ENCODE data around the gene ELAVL3.

Gene ELAVL3

DNA sequence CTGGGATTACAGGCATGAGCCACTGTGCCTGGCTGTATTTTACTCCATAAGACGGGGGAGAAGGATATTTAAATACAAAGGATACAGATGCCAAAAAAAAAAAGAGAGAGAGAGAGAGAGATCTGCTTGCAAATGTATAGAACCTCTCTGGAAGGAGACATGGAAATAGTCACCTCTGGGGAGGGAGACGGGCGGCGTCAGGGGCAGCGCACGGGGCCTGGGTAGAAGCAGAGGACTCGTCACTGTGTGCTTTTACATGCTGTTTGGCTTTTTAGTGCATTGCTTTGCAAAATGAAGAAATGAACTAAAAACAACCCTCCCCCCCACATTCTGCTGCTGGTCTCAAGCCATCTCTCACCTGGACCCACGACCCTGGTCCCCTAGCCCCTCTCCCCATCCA is 29.6 kb upstream of the ELAVL3 start:
- TF ChIP-seq, protein P1, sequence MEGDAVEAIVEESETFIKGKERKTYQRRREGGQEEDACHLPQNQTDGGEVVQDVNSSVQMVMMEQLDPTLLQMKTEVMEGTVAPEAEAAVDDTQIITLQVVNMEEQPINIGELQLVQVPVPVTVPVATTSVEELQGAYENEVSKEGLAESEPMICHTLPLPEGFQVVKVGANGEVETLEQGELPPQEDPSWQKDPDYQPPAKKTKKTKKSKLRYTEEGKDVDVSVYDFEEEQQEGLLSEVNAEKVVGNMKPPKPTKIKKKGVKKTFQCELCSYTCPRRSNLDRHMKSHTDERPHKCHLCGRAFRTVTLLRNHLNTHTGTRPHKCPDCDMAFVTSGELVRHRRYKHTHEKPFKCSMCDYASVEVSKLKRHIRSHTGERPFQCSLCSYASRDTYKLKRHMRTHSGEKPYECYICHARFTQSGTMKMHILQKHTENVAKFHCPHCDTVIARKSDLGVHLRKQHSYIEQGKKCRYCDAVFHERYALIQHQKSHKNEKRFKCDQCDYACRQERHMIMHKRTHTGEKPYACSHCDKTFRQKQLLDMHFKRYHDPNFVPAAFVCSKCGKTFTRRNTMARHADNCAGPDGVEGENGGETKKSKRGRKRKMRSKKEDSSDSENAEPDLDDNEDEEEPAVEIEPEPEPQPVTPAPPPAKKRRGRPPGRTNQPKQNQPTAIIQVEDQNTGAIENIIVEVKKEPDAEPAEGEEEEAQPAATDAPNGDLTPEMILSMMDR (IDR thresholded peaks at IDR 0.05; ENCODE audit: insufficient read depth, low read length, missing control alignments): no peak
- POLR2A ChIA-PET: no interaction called here
- DNase-seq (ENCODE audit: low read depth, low spot score): no peak
- H3K4me3 ChIP-seq (ENCODE audit: low read depth, low read length): no peak overlapping the region
- CTCF ChIA-PET: no interaction called here

DNA sequence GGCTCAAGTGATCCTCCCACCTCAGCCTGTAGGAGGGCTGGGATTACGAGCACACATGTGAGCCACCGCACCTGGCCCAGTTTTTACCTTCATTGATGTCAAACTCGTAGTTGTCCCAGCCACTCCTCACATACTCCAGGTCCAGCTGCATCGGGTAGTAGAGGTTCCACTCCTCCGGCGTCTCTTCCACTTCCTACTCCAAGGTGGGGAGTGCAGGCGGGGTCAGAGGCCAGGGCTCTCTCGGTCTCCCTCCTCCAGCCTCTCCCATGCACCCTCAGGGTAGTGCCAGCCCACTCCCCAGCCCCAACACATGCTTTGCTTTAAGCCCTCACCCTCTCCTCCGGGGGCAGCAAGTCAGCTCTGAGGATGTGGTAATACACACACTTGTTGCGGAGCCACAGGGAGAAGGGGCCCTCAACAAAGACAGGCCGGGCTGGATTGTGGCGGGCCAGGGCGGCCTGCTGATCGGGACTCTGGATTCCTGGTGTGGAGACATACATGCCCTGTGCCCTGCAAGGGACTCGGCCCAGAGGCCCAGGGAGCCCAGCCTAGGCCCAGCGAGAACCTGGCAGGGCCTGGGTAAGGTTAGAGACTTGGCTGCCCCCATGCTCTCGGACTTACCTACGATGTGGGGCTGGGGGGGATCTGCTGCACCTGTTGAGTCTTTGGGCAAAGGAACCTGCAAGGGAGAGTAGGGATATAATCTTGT is 26.7 kb upstream of the ELAVL3 start:
- TF ChIP-seq, protein P1 (IDR thresholded peaks at IDR 0.05; ENCODE audit: insufficient read depth, low read length, missing control alignments): no peak
- H3K4me3 ChIP-seq (ENCODE audit: low read depth, low read length): no peak overlapping the region
- POLR2A ChIA-PET: no interaction called here
- CTCF ChIA-PET: no interaction called here
- no peak for DNase-seq (ENCODE audit: low read depth, low spot score)

DNA sequence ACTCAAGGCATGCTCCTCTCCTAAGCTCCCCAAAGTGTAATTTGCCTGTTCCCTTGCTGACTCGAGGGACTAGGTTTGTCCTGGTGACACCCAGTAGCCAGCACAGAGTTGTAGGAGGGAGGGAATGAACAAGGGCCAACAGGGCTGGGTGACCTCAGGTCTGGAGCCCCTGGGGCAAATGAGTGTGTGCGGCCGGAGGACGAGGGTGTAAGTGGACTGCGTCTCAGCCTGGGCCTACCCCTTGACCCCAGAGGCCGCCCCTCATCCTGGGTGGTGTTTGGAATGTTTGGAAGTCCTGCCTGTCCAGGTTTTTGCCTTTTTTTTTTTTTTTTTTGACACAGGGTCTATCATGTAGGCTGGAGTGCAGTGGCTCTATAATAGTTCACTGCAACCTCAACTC is 26.1 kb upstream of the ELAVL3 start:
- no peak overlapping the region for H3K4me3 ChIP-seq (ENCODE audit: low read depth, low read length)
- ChIA-PET POLR2A (no interaction called here), CTCF (interaction anchor here (1.3 kb wide), 1 partner anchor 368 kb away, joined by 3 read pairs; no protein-coding TSS in a partner anchor)
- TF ChIP-seq, protein P1 (IDR thresholded peaks at IDR 0.05; ENCODE audit: insufficient read depth, low read length, missing control alignments): no peak
- no peak for DNase-seq (ENCODE audit: low read depth, low spot score)

DNA sequence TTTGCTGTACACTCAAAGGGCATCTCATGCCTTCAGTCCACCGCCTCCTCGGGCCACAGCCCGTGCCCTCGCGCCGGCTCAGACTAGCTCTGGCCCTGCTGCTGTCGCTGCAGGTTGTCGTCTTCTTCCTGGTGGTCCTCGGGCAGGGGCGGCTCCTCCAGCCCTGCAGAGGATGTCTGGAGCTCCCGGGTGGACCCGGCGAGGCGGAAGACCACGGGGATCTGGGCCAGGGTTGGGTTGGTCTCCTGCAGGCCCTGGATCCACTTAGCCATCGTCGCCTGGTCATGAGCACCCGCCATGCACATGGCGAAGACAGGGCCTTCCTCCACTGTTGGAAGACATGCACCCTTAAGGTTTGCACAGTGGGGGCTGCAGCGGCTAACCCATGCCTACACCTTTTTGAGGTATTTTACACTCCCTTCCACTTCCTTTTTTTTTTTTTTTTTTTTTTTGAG is 25.3 kb upstream of the ELAVL3 start:
- CTCF ChIA-PET: interaction anchor here (1.3 kb wide), 1 partner anchor 368 kb away, joined by 3 read pairs; no protein-coding TSS in a partner anchor
- TF ChIP-seq, protein P1 (IDR thresholded peaks at IDR 0.05; ENCODE audit: insufficient read depth, low read length, missing control alignments): no peak
- POLR2A ChIA-PET: no interaction called here
- DNase-seq (ENCODE audit: low read depth, low spot score): no peak
- H3K4me3 ChIP-seq (ENCODE audit: low read depth, low read length): peak overlapping the region; percentile 69

DNA sequence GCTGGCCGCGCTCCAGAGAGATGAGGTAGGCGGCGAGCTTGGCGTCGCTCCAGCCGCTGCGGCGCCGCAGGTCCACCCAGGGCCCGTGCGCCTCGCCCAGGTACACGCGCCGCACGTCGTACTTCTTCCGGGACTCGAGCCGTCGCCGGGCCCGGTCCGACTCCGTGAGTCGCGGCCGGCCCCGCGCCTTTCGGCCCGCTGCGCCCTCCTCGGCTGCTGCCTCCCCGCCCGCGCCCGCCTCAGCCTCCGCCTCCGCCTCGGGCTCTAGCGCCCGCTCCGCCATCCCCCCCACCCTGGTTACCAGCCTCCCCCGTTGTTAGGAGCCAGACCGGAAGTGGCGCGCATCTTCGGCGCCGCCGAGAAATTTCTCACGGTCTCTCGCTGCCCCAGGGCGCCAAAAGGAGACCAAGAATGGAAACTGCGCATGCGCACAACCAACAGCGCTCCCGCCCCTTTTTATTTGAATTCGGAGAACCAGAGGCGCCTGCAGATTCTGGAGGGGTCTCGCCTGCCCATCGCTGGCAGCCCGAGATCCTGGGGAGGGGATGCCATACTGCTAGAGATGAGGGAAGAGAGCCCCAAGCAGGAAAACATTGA is 24.8 kb upstream of the ELAVL3 start, which contains the start of gene ZNF653:
TSS of gene ZNF653 (minus strand) at position 336 of the 597 bp plus-strand sequence. CDS start at position 283, 53 bp downstream.
- ChIA-PET CTCF (interaction anchor here (1.0 to 1.3 kb wide), 2 partner anchors 122 to 367 kb away, joined by 3 read pairs; no protein-coding TSS in a partner anchor), POLR2A (no interaction called here)
- DNase-seq (ENCODE audit: low read depth, low spot score): no peak
- TF ChIP-seq, protein P1 (IDR thresholded peaks at IDR 0.05; ENCODE audit: insufficient read depth, low read length, missing control alignments): no peak
- peak within 1 kb of the TSS; percentile 69 for H3K4me3 ChIP-seq (ENCODE audit: low read depth, low read length)

DNA sequence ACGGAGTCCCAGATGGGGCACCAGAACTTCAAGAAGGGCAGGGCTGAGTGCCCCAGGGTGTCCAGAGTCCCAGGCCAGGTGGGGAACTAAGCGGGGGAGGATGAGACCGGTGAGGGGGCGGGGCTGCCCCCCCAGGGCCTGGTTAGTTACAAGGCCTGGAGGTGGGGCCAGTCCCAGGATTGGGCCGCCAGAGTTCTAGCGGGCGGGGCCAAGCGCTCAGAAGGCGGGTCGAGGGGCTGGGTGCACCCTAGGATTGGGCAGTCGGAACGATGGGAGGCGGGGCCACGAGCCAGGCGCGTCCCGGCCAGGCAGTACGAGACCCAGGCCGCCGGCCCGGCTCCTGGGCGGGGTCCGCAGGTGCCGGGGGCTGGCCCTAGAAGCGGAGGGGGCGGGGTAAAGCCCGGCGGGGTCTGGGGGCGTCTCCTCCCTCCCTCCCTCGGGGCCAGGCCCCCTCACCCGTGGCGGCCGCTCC is 24.2 kb upstream of the ELAVL3 start:
- ChIA-PET POLR2A (no interaction called here), CTCF (interaction anchor here (1.0 to 1.8 kb wide), 3 partner anchors 9 to 122 kb away, joined by 3 to 8 read pairs (median 5); no protein-coding TSS in a partner anchor)
- TF ChIP-seq, protein P1 (IDR thresholded peaks at IDR 0.05; ENCODE audit: insufficient read depth, low read length, missing control alignments): no peak
- DNase-seq (ENCODE audit: low read depth, low spot score): peak; percentile 60
- H3K4me3 ChIP-seq (ENCODE audit: low read depth, low read length): peak overlapping the region; percentile 69
